HT1080 (cell line): Measurements from ENCODE around the gene REP15. TPM values are rescaled to one million over a fixed set of nuclear protein-coding genes. Genes with fewer than 3 reads are reported as not detected.
"Not testable (repeated sequence)": the region's sequence is repeated elsewhere in the genome, so short reads cannot be mapped to it uniquely, and the experiment has no call there.

Experiments used
- DNase-seq: peaks from one replicate; pipeline ENCODE4 v3.0.0-alpha.2; 2015; ENCODE audit warnings: low read depth
- total RNA-seq: library from RNA; depleted of rRNA; stranded (reverse); fragments of >200 nt; shearing (Covaris generic); gene quantifications from 2 replicates; pipeline ENCODE4 v1.2.3, GENCODE V29; 2014

The REP15 gene
- total RNA-seq, 1 experiment from 2014 or later = 3.5 TPM

DNA sequence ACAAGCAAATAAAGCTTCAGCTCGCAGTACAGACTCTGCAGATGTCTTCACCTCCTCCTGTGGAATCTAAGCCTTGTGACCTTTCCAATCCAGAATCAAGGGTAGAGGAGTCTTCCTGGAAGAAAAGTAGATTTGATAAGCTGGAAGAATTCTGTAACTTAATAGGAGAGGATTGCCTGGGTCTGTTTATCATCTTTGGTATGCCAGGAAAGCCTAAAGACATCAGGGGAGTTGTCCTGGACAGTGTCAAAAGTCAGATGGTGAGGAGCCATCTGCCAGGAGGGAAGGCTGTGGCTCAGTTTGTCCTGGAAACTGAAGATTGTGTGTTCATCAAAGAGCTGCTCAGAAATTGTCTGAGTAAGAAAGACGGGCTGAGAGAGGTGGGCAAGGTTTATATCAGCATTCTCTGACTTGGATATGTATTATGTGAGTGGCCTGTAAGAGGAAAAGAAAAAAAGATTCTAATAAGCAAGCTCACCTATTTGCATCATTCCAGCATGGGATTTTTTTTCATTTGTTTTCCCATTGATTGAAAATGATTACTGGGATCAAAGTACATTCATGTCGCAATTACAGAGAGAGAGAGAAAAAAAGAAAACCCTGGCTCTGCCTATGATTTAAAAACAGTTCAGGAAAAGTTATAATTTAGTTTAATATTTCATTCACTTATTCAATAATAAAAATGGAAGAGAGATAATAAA is 767 bp downstream of the REP15 start:
- no peak for DNase-seq

DNA sequence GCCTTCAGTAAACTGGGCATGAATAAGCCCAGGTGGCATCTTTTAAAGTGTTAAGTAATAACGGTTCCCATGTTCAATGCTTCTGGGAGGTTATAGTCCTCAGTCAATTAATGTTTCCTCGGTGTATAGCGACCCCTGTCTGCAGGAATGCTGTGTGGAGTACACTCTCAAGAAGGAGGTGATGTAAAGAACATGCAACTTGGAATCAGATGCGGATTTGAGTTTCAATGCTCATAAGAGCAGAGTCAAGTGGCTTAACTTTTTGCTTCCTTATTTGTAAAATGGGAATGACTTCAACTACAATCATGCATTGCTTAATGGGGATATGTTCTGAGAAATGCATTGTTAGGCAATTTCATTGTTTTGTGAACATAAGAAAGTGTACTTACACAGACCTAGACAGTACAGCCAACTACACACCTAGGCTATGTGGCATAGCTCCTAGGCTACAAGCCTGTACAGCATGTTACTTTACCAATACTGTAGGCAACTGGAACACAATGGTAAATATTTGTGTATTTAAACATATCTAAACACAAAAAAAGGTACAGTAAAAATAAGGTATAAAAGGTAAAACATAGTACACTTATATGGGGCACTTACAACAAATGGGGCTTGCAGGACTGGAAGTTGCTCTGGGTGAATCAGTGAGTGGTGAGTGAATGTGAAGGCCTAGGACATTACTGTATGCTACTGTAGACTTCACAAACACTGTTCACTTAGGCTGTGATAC is 7.6 kb downstream of the REP15 start:
- DNase-seq = peak; percentile 67

DNA sequence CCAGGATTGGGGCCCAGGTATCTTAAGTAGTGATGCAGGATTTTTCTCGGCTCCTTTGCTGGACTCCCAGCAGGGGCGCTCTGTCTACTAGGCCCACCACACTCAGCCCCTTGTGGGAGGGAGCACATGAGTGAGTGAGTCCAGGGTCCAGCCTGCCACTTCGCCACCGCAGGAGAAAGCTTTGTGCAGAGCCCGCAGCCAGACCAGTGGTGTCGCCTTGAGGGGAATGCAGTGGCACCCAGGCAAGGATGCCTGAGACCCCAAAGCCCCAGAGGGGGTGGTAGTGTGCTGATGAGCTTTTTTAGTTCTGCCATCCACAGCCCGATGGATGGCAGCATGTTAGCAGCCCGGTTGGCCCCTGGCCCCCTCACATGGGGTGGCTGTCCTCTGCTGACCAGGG is 9.0 kb downstream of the REP15 start:
- DNase-seq = no peak

- DNase-seq = no peak
Measured at GRCh38 chr12:27707216-27707615, 11.0 kb downstream of the REP15 start.

DNA sequence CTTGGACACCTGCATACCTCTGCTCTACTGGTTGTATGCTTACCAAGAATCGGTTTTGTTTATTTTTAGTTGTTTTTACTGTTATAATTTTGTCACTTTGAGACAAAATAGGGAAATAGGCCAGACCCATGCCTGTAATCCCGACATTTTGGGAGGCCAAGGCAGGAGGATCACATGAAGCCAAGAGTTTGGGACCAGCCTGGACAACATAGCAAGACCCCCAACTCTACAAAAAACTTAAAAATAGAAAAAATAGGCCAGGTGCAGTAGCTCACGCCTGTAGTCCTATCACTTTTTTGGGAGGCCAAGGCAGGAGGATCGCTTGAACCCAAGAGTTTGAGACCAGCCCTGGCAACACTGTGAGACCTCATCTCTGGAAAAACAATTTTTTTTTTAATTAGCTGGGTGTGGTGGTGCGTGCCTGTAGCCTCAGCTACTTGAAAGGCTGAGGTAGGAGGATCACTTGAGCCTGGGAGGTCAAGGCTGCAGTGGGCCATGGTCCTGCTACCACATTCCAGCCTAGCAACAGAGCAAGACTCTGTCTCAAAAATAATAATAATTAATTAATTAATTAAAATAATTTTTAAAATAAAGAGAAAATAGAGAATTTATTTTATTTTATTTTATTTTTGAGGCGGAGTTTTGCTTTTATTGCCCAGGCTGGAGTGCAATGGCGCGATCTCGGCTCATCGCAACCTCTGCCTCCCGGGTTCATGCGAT is 13.1 kb downstream of the REP15 start:
- no peak for DNase-seq

DNA sequence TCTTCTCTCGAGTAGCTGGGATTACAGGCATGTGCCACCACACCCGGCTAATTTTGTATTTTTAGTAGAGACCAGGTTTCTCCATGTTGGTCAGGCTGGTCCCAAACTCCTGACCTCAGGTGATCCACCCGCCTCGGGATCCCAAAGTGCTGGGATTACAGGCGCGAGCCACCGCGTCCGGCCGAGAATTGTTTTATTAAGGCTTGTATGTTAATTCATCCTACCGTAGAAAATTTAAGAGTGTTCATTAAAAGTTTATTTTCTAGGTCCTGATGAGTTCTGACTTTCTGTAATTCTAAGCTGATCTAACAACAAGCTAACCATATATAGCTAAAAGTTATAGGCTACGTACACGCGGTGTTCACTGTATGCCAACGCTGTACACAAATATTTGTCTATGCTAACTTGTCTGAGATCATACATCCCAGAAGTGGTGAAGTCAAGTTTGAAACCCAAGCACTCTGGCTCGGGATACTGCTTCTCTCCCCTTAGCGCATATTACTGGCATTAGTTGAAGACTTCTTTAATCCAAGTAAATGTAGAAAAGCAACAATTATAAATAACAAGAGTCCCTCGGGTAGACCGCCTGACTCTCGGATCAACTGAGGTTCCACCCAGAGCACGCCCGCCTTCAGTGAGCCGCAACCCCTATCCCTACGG is 13.8 kb downstream of the REP15 start:
- no peak for DNase-seq

- DNase-seq = peak; percentile 87
Measured at GRCh38 chr12:27710592-27711316, 14.5 kb downstream of the REP15 start, which contains the start of gene MRPS35. Gene MRPS35 (plus strand): TSS chr12:27710832. CDS start chr12:27710844, 12 bp downstream.

DNA sequence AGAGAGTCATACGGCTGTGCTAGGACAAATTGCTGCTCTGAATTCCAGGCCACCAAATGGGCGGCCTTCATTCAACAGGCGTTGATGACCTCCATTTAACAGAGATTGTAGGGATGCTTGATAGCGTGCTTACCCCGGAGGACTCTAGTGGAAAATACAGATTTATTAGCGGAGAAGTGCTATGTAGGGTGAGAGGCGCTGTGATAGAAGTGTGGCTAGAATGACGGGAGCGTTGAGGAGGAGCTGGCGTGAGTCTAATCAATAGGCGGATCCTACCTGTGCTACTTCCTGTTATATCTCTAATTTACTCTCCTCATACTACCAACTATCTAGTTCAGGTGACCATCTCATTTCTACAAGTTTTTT is 15.1 kb downstream of the REP15 start:
- DNase-seq = no peak

- DNase-seq = no peak
Measured at GRCh38 chr12:27711967-27712366, 15.7 kb downstream of the REP15 start.

- no peak for DNase-seq
Measured at GRCh38 chr12:27723212-27723611, 27.0 kb downstream of the REP15 start.

DNA sequence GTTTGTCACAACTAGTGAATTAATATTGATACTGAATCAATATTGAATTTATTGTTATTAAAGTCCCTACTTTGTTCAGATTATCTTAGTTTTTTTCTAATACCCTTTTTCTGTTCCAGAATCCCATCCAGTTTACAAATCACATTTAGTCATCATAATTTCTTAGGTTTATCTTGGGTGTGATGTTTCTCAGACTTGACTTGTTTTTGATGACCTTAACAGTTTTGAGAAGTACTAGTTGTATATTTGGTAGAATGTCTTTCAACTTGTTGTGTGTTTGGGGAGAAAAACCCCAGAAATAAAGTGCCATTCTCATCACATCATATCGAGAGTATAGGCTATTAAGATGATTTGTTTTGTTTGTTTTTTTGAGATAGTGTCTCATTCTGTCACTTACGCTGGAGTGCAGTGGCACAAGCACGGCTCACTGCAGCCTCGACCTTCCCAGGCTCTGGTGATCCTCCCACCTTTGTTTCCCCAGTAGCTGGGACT is 33.9 kb downstream of the REP15 start:
- DNase-seq = no peak

- DNase-seq = no peak
Measured at GRCh38 chr12:27732281-27732680, 36.0 kb downstream of the REP15 start.

GRCh38 chr12:27733052-27733656 is 36.9 kb downstream of the REP15 start:
- peak; percentile 13 for DNase-seq

GRCh38 chr12:27733791-27734190 is 37.5 kb downstream of the REP15 start:
- DNase-seq = no peak

DNA sequence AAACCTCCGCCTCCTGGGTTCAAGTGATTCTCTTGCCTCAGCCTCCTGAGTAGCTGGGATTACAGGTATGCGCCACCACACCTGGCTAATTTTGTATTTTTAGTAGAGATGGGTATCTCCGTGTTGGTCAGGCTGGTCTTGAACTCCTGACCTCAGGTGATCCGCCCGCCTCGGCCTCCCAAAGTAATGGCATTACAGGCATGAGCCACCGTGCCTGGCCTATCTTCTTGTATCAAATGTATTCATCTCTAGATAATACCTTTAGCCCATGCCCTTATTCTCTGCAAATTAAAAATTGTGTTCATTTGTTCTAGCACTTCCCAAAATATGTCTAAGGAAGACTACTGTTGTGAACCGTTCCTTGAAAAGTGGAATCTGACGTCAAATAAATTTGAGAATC is 38.1 kb downstream of the REP15 start:
- DNase-seq = not testable (repeated sequence)

- DNase-seq = no peak
Measured at GRCh38 chr12:27743601-27744000, 47.4 kb downstream of the REP15 start.

DNA sequence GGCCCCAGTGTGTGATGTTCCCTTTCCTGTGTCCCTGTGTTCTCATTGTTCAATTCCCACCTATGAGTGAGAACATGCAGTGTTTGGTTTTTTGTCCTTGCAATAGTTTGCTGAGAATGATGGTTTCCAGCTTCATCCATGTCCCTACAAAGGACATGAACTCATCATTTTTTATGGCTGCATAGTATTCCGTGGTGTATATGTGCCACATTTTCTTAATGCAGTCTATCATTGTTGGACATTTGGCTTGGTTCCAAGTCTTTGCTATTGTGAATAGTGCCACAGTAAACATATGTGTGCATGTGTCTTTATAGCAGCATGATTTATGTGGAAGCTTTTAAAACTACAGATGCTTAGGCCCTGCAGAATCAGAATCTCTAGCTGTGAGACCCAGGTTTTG is 49.5 kb downstream of the REP15 start:
- not testable (repeated sequence) for DNase-seq
